NB4 (cell line): ENCODE results near the gene WWP2.

Experiments
- CTCF ChIP-seq: IDR thresholded peaks from one replicate; pipeline ENCODE4 v1.5.1; 2012; ENCODE audit warnings: low read depth, low read length
- MYC ChIP-seq: IDR thresholded peaks from 2 replicates; pipeline ENCODE4 v1.6.1; 2011; ENCODE audit warnings: low read depth, low read length
- POLR2A ChIP-seq: IDR thresholded peaks from 2 replicates; pipeline ENCODE4 v1.6.1; 2011; ENCODE audit warnings: mild to moderate bottlenecking; ENCODE audit not compliant: insufficient read length; ENCODE audit errors: extremely low read depth

DNA sequence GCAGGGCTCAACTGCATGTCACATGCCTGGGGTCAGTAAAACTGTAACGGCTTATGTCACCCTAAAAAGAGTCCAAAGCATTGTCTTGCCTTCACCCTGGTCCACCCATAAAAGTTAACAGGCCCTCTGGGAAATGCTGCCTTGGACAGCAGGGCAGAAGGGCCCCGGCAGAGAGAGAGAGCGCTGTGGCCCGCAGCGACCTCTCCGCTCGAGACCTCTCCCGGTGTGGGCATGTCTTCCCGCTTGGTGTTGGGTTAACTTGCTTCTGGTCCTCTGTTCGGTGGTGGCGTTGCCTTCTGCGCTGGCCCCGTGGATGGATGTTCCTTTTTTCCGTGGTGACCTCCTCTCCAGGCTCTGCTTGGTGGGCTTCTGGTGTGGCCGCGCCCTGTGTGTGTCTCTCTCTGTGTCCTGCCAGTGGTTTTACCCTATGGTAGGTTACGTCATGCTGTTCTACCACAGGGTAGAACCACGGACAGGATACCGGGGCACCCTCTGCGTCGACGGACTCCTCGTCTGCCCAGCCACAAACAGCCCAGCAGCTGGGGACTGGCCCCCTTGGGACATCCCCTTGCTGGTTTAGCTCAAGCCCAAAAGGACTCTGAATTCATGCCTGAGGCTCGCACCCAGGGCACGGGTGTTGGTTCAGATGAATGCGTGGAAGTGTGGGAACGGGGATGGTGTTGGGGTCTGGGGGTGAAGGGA, 170.7 kb downstream of the WWP2 start:
- TF ChIP-seq CTCF, result no peak
- no peak for TF ChIP-seq POLR2A
- TF ChIP-seq MYC, result no peak
